HFFc6 (cell line): ENCODE data around the gene PYGO2. TPM values are rescaled to one million over a fixed set of nuclear protein-coding genes. Genes with fewer than 3 reads are reported as not detected.

Source experiments
- DNase-seq: peaks from one replicate; pipeline ENCODE4 v3.0.0-alpha.2; 2018
- H3K27ac Mint-ChIP-seq: 2 replicates; pipeline ENCODE4 v1.8.0; 2020; ENCODE audit warnings: mild to moderate bottlenecking, mixed read lengths
- H3K27me3 Mint-ChIP-seq: 2 replicates; pipeline ENCODE4 v1.8.0; 2021; ENCODE audit warnings: mild to moderate bottlenecking, moderate library complexity, mixed read lengths; ENCODE audit not compliant: insufficient read depth
- H3K36me3 Mint-ChIP-seq: 2 replicates; pipeline ENCODE4 v1.8.0; 2021; ENCODE audit warnings: low read depth, mixed read lengths
- H3K4me1 Mint-ChIP-seq: 2 replicates; pipeline ENCODE4 v1.8.0; 2020; ENCODE audit warnings: low read depth, mixed read lengths
- H3K4me3 Mint-ChIP-seq: 2 replicates; pipeline ENCODE4 v1.8.0; 2020; ENCODE audit warnings: mild to moderate bottlenecking, moderate library complexity, mixed read lengths
- H3K9me3 Mint-ChIP-seq: 2 replicates; pipeline ENCODE4 v1.8.0; 2020; ENCODE audit warnings: mild to moderate bottlenecking, mixed read lengths
- CTCF ChIP-seq: fragments of 200-600 bp; sonication (generic); IDR thresholded peaks from 2 replicates; pipeline ENCODE4 v1.5.0; 2021; ENCODE audit warnings: antibody characterized with exemption, mild to moderate bottlenecking
- total RNA-seq, 6 experiments: library from RNA; stranded (reverse); fragmentation: NEBNext Ultra II Directional; extraction: Animal tissue kit (Norgen Biotek cat#: 25700); gene quantifications; 2 replicates in 1 of 6; 3 replicates in 5 of 6; pipeline ENCODE4 v1.2.3, GENCODE V29; 2021

Gene PYGO2
- total RNA-seq, 6 experiments from 2014 or later = 19.9 to 23.7 (median 21.3) TPM

DNA sequence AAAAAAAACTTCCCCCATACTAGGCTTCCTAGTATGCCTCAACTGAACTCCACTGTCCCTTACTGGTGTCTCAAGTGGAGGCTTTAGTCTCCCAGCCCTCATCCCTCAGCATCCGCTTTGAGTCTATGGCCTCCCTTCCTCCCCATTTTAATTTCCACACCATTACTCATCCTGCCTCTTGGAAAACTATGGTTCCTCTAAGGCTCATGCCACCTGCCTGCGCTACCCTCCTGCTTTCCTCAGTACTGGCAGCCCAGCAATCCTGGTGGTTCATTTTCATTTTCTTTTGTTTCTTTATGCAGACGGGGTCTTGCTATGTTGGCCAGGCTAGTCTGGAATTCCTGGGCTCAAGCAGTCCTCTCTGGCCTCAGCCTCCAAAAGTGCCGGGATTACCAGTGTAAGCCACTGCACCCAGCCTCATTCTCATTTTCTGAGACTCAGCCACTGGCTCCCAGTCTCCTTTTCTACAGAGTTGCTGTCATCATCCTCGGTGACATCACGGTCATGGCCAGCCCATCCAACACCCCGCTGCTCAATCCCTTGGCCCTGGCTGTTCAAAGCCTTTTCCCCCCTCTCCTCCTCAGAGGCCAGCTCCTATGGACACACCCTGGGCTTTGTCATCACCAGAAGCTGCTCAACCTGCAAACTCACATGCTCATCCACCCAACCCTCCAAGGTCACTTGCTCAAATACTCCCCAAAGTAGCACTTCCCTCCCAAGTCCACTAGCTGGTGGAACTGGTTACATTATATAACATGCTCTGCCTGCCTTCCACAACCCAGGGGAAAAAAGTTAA is 22.8 kb downstream of the PYGO2 start:
- Mint-ChIP-seq H3K4me1 (peaks cover 25% of the 10 kb centered on the region), H3K27ac (peak overlapping the region; percentile 100), H3K4me3 (peak overlapping the region; percentile 45), H3K9me3 (no peaks in the 10 kb centered on the region), H3K36me3 (no peaks in the 10 kb centered on the region), H3K27me3 (no peaks in the 10 kb centered on the region; the same call in 1 of the 2 replicates)
- TF ChIP-seq CTCF = no peak
- DNase-seq = no peak

DNA sequence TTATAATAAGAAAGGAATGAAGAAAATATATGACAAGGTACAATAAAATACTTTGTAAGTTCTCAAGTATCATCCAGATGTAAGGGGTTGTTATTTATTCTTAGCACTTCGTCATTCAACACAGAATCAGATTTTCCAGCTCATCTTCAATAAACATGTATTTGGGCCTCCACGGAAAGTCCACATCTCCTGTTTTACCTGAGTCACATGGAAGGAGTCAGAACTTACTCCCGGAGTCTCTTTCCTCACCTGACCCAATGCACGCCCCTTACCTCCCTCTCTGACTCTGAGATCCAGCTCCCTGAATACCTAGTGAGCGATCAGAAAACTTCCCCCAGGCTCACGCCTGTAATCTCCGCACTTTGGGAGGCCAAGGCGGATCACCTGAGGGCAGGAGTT is 23.6 kb downstream of the PYGO2 start:
- H3K9me3 Mint-ChIP-seq = no peaks in the 10 kb centered on the region
- H3K4me1 Mint-ChIP-seq = peaks cover 25% of the 10 kb centered on the region
- H3K27ac Mint-ChIP-seq = peak overlapping the region; percentile 100
- no peak for TF ChIP-seq CTCF
- no peak for DNase-seq
- no peaks in the 10 kb centered on the region for H3K36me3 Mint-ChIP-seq
- H3K4me3 Mint-ChIP-seq = peak overlapping the region; percentile 99
- H3K27me3 Mint-ChIP-seq = no peaks in the 10 kb centered on the region; the same call in 1 of the 2 replicates

DNA sequence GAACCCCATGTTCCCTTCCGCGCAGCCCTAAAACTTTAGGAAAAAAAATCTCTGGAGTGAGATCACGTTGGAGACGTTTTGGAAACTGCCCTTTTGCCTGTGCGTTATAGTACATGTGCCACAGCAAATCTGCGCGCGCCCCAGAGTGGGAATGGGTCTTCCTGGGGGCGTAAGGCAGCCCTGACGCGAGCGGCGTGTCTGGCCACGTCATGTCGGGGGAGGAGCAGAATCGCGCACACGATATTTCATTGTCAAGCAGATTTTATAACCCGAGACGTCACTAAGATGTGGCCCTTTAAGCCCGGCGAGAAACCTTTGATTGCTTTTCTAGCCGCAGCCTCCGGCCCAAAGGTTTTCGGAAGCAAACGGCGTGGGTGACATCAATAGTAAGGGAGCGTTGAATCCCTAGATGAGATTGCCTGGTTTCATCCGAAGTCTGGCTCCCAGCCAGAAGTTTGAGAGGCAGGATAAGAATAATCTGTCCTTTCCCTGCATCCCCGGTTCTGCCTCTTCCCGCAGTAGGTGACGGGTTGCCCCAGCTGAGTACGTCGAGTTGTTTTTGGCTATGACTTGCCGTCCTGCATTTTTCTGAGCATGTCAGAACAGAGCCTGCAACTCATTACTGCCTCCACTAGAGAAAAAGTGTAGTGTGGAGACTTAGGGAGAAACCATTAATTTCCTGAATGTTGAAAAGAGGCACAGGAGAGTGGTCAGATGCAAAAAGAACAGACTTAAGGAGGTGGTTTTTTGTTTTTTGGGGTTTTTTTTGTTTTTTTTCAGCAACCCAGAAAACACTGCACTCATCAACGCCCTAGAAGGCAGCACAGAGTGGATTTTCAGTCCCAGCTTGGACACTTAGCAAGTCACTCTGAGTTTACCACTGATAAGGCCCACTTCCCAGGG is 24.2 kb downstream of the PYGO2 start:
- Mint-ChIP-seq H3K9me3 (no peaks in the 10 kb centered on the region), H3K4me3 (peak overlapping the region; percentile 99), H3K27me3 (no peaks in the 10 kb centered on the region; the same call in 1 of the 2 replicates), H3K4me1 (peaks cover 25% of the 10 kb centered on the region), H3K36me3 (no peaks in the 10 kb centered on the region), H3K27ac (peak overlapping the region; percentile 100)
- DNase-seq = peak; percentile 90
- peak; percentile 49 for TF ChIP-seq CTCF

DNA sequence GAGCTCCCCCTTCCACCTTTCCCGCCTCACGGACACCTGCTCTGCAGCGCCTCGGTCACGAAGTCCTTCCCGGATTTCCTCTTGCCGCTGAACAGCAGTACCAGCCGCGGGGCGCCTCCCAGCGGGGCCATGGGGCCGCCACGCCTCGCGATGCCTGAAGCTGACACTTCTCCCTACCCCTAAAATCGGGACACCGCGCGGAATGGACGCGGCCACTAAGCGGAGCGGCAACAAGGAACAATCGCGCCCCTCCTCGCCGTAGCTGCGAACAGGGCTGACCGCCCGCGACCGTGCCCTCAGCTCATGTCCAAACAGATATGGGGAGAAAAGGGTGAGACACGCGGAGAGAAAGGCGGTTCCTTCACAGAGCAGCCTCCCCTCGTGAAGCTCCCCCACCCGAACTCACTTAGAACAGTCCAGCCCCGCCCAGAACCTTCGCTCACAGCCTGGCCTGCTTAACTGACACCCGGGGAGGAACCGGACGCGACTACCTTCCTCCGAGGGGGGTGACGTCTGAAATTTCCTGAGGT is 25.0 kb downstream of the PYGO2 start, which contains the start of gene PMVK:
PMVK (minus strand) TSS at position 165 of the 530 bp plus-strand sequence; CDS start at position 131, 34 bp downstream.
- Mint-ChIP-seq H3K9me3 (no peaks in the 10 kb centered on the region), H3K4me1 (peaks cover 25% of the 10 kb centered on the region), H3K27ac (peak within 1 kb of the TSS; percentile 100), H3K27me3 (no peaks in the 10 kb centered on the region; the same call in 1 of the 2 replicates), H3K4me3 (peak within 1 kb of the TSS; percentile 99), H3K36me3 (no peaks in the 10 kb centered on the region)
- DNase-seq = peak; percentile 95
- TF ChIP-seq CTCF = peak; percentile 72
